RCC 7860 (cell line): Measurements from ENCODE around the gene INPP5A.

ENCODE experiments used
- DNase-seq: peaks from one replicate; pipeline ENCODE4 v3.0.0-alpha.2; 2015; ENCODE audit warnings: low spot score
- FAIRE-seq: peaks from 2 replicates; lab custom pipeline; 2012; peaks lifted over from hg19 to GRCh38; lab: Jason Lieb, UNC

The INPP5A gene

GRCh38 chr10:132577350-132578003 lies 39.9 kb downstream of the INPP5A start:
- FAIRE-seq (no peak), DNase-seq (peak; percentile 34)

- FAIRE-seq = no peak
- DNase-seq = no peak
Observed at GRCh38 chr10:132578287-132578951, 40.8 kb downstream of the INPP5A start.

- FAIRE-seq = no peak
Observed at GRCh38 chr10:132579027-132579859, 41.7 kb downstream of the INPP5A start.

GRCh38 chr10:132580143-132580542 lies 42.6 kb downstream of the INPP5A start:
- FAIRE-seq (no peak), DNase-seq (no peak)

More at GRCh38 chr10:132579027-132579859, 41.7 kb downstream of the INPP5A start:
- no peak for DNase-seq

GRCh38 chr10:132580617-132581016 lies 43.0 kb downstream of the INPP5A start:
- DNase-seq (no peak), FAIRE-seq (no peak)

- DNase-seq = no peak
- no peak for FAIRE-seq
Observed at GRCh38 chr10:132582137-132582536, 44.5 kb downstream of the INPP5A start.

- FAIRE-seq (no peak), DNase-seq (no peak)
Observed at GRCh38 chr10:132582771-132583170, 45.2 kb downstream of the INPP5A start.

- no peak for FAIRE-seq
- DNase-seq = no peak
Observed at GRCh38 chr10:132583456-132583855, 45.9 kb downstream of the INPP5A start.

- FAIRE-seq = no peak
- DNase-seq = no peak
Observed at GRCh38 chr10:132584081-132584480, 46.5 kb downstream of the INPP5A start.

- FAIRE-seq (no peak), DNase-seq (no peak)
Observed at GRCh38 chr10:132585732-132586722, 48.4 kb downstream of the INPP5A start.

- DNase-seq (no peak), FAIRE-seq (no peak)
Observed at GRCh38 chr10:132586739-132587138, 49.2 kb downstream of the INPP5A start.

- DNase-seq (no peak), FAIRE-seq (no peak)
Observed at GRCh38 chr10:132587175-132587574, 49.6 kb downstream of the INPP5A start.

GRCh38 chr10:132588301-132589013 lies 50.9 kb downstream of the INPP5A start:
- DNase-seq (no peak), FAIRE-seq (no peak)

- DNase-seq = no peak
- no peak for FAIRE-seq
Observed at GRCh38 chr10:132589015-132589414, 51.4 kb downstream of the INPP5A start.

- FAIRE-seq = no peak
- DNase-seq = no peak
Observed at GRCh38 chr10:132589681-132590080, 52.1 kb downstream of the INPP5A start.

GRCh38 chr10:132590094-132590751 lies 52.6 kb downstream of the INPP5A start:
- no peak for FAIRE-seq
- no peak for DNase-seq

- FAIRE-seq (no peak), DNase-seq (no peak)
Observed at GRCh38 chr10:132590752-132591121, 53.1 kb downstream of the INPP5A start.

- FAIRE-seq (no peak), DNase-seq (no peak)
Observed at GRCh38 chr10:132591166-132591971, 53.8 kb downstream of the INPP5A start.
